ENCODE measurements around the gene ORM2.
"Not testable (repeated sequence)": the region's sequence is repeated elsewhere in the genome, so short reads cannot be mapped to it uniquely, and the experiment has no call there.

Gene ORM2

GRCh38 chr9:114327749-114328148, 1.9 kb upstream of the ORM2 start:
- DNase-seq (ENCODE audit: insufficient read length), result no peak
- FAIRE-seq, result no peak
- TF ChIP-seq POLR2A (IDR thresholded peaks at IDR 0.05; ENCODE audit: low read depth, low read length) (no peak), POLR2AphosphoS5 (IDR thresholded peaks at IDR 0.05; ENCODE audit: low read depth, low read length) (no peak), TAF1 (IDR thresholded peaks at IDR 0.05; ENCODE audit: borderline replicate concordance, low read depth, low read length) (no peak)

- not testable (repeated sequence) for DNase-seq (ENCODE audit: insufficient read length); FAIRE-seq
Observed at GRCh38 chr9:114328357-114328820, 1.3 kb upstream of the ORM2 start.

GRCh38 chr9:114328937-114329624, 588 bp upstream of the ORM2 start:
- not testable (repeated sequence) for DNase-seq (ENCODE audit: insufficient read length); FAIRE-seq

- FAIRE-seq (no peak), DNase-seq (ENCODE audit: insufficient read length) (no peak)
- no peak for TF ChIP-seq POLR2AphosphoS5 (IDR thresholded peaks at IDR 0.05; ENCODE audit: low read depth, low read length)
- TF ChIP-seq TAF1 (IDR thresholded peaks at IDR 0.05; ENCODE audit: borderline replicate concordance, low read depth, low read length), result no peak
- TF ChIP-seq POLR2A (IDR thresholded peaks at IDR 0.05; ENCODE audit: low read depth, low read length), result no peak
Observed at GRCh38 chr9:114330636-114331035, 967 bp downstream of the ORM2 start.

- DNase-seq (ENCODE audit: insufficient read length); FAIRE-seq: not testable (repeated sequence)
Observed at GRCh38 chr9:114331229-114332195, 1.8 kb downstream of the ORM2 start.

GRCh38 chr9:114332474-114333040, 2.9 kb downstream of the ORM2 start:
- not testable (repeated sequence) for DNase-seq (ENCODE audit: insufficient read length); FAIRE-seq

GRCh38 chr9:114333718-114334117, 4.0 kb downstream of the ORM2 start:
- not testable (repeated sequence) for DNase-seq (ENCODE audit: insufficient read length); FAIRE-seq

- TF ChIP-seq POLR2A (IDR thresholded peaks at IDR 0.05; ENCODE audit: low read depth, low read length), result peak; percentile 42; the same call in 1 of the 2 replicates
- TF ChIP-seq POLR2AphosphoS5 (IDR thresholded peaks at IDR 0.05; ENCODE audit: low read depth, low read length), result no peak
- FAIRE-seq, result no peak
- DNase-seq (ENCODE audit: insufficient read length), result no peak
Observed at GRCh38 chr9:114334490-114334889, 4.8 kb downstream of the ORM2 start.

GRCh38 chr9:114335745-114336144, 6.1 kb downstream of the ORM2 start:
- no peak for DNase-seq (ENCODE audit: insufficient read length)
- FAIRE-seq, result no peak
- TF ChIP-seq POLR2A (IDR thresholded peaks at IDR 0.05; ENCODE audit: low read depth, low read length) (no peak), POLR2AphosphoS5 (IDR thresholded peaks at IDR 0.05; ENCODE audit: low read depth, low read length) (no peak), TAF1 (IDR thresholded peaks at IDR 0.05; ENCODE audit: borderline replicate concordance, low read depth, low read length) (no peak)

GRCh38 chr9:114336157-114336556, 6.5 kb downstream of the ORM2 start:
- FAIRE-seq (no peak), DNase-seq (ENCODE audit: insufficient read length) (no peak)
- TF ChIP-seq POLR2A (IDR thresholded peaks at IDR 0.05; ENCODE audit: low read depth, low read length) (peak; percentile 35; the same call in 1 of the 2 replicates), TAF1 (IDR thresholded peaks at IDR 0.05; ENCODE audit: borderline replicate concordance, low read depth, low read length) (no peak), POLR2AphosphoS5 (IDR thresholded peaks at IDR 0.05; ENCODE audit: low read depth, low read length) (no peak)

- TF ChIP-seq TAF1 (IDR thresholded peaks at IDR 0.05; ENCODE audit: borderline replicate concordance, low read depth, low read length) (no peak), POLR2A (IDR thresholded peaks at IDR 0.05; ENCODE audit: low read depth, low read length) (no peak), POLR2AphosphoS5 (IDR thresholded peaks at IDR 0.05; ENCODE audit: low read depth, low read length) (no peak)
- no peak for DNase-seq (ENCODE audit: insufficient read length)
- no peak for FAIRE-seq
Observed at GRCh38 chr9:114336699-114337395, 7.2 kb downstream of the ORM2 start.

GRCh38 chr9:114338187-114338586, 8.5 kb downstream of the ORM2 start:
- no peak for DNase-seq (ENCODE audit: insufficient read length)
- TF ChIP-seq TAF1 (IDR thresholded peaks at IDR 0.05; ENCODE audit: borderline replicate concordance, low read depth, low read length), result no peak
- no peak for TF ChIP-seq POLR2A (IDR thresholded peaks at IDR 0.05; ENCODE audit: low read depth, low read length)
- no peak for TF ChIP-seq POLR2AphosphoS5 (IDR thresholded peaks at IDR 0.05; ENCODE audit: low read depth, low read length)
- FAIRE-seq, result no peak
